Ovary (tissue), 9 donors: Measurements from ENCODE around the gene TMEM121. TPM values are rescaled to one million over a fixed set of nuclear protein-coding genes. Genes with fewer than 3 reads are reported as not detected.
"Not testable (repeated sequence)": the region's sequence is repeated elsewhere in the genome, so short reads cannot be mapped to it uniquely, and the experiment has no call there.

Source experiments
- DNase-seq, 5 donors: peaks; one replicate each; pipeline ENCODE4 v3.0.0-alpha.2; 2019 to 2020
- H3K27ac ChIP-seq, 2 donors: fragments of 200-600 bp; one replicate each; pipeline versions ENCODE4 v1.5.1 to v1.8.0; 2019 to 2022
- H3K27me3 ChIP-seq: fragments of 200-600 bp; one replicate; pipeline ENCODE4 v1.8.0; 2022
- H3K36me3 ChIP-seq: fragments of 200-600 bp; sonication (generic); one replicate; pipeline ENCODE4 v1.5.1; 2019
- H3K4me1 ChIP-seq: one replicate; pipeline ENCODE4 v1.8.1; 2013; ENCODE audit warnings: mild to moderate bottlenecking, moderate library complexity; ENCODE audit not compliant: insufficient read depth
- H3K4me3 ChIP-seq: fragments of 200-600 bp; sonication (generic); one replicate; pipeline ENCODE4 v1.5.1; 2017
- H3K9me3 ChIP-seq, 2 donors: fragments of 200-600 bp in 1 of 2; sonication (generic) in 1 of 2; one replicate each; pipeline versions ENCODE4 v1.5.1 to v1.8.1; 2013 to 2019; ENCODE audit warnings: mild to moderate bottlenecking in 1 of 2, moderate library complexity in 1 of 2
- EP300 ChIP-seq: sonication (generic); formaldehyde crosslinking; IDR thresholded peaks from one replicate; pipeline ENCODE4 v1.6.1; 2017; ENCODE audit warnings: antibody characterized with exemption
- POLR2A ChIP-seq: fragments of 450-650 bp; IDR thresholded peaks from one replicate; pipeline ENCODE4 v1.6.1; 2017; ENCODE audit warnings: antibody characterized with exemption, mild to moderate bottlenecking, moderate library complexity
- WGBS, 3 donors: extraction: QIAGEN DNeasy Blood & Tissue Kit in 1 of 3; methylation state at CpG; one replicate each; pipeline versions ENCODE4 v1.1.5 to v1.1.7; 2013 to 2017; 5-methylcytosine and 5-hydroxymethylcytosine counted together
- intact Hi-C, 4 donors: fragments of 100-400 bp; cut with DNase I; formaldehyde crosslinking; loops; one replicate each; pipeline versions ENCODE4 v1.11.0 to v1.15.1; 2022 to 2023
- polyA plus RNA-seq, 2 donors: library from polyadenylated mRNA; stranded (reverse); fragments of 200-250 nt in 1 of 2; fragments of 350-450 nt in 1 of 2; fragmentation: Illumina TruSeq in 1 of 2; extraction: RNeasy Lipid Tissue Mini Kit (QIAGEN cat#74804) in 1 of 2; gene quantifications; one replicate each; pipeline ENCODE4 v1.2.3, GENCODE V29; 2013 to 2014
- total RNA-seq, 7 donors: library from RNA; depleted of rRNA in 2 of 7; stranded (reverse); fragments of >200 nt in 2 of 7; fragmentation: NEBNext Ultra II Directional in 3 of 7; extraction: Animal tissue kit (Norgen Biotek cat#: 25700) in 3 of 7; gene quantifications; one replicate each; pipeline versions ENCODE4 v1.1.0 to v1.2.4, GENCODE V29; 2016 to 2023
- TF ChIP-seq, protein P1 (sequence below), 3 donors: fragments of 450-650 bp in 2 of 3; fragments of 200-600 bp in 1 of 3; IDR thresholded peaks; one replicate each; pipeline versions ENCODE4 v1.5.1 to v1.8.0; 2016 to 2022; ENCODE audit warnings: antibody characterized with exemption in 3 of 3, mild to moderate bottlenecking in 1 of 3
- donor health status: DM: no; HTN: no; CAD: no; lungs with moderate emphysema.
- donor health status: DM: no; HTN: no; CAD: no.
- donor health status: Bipolar disorder and iron deficiency.
- donor health status: DM: yes; HTN: yes; CAD: no.
- donor health status: DM: no; HTN: no; CAD: no.
- donor health status: DM: yes; HTN: yes; CAD: no.

Gene TMEM121
- total and polyA plus RNA-seq, 9 donors = 3.3 to 9.0 (median 4.1) TPM; not detected in 1

- TF ChIP-seq POLR2A (no peak), EP300 (no peak)
- TF ChIP-seq, protein P1, sequence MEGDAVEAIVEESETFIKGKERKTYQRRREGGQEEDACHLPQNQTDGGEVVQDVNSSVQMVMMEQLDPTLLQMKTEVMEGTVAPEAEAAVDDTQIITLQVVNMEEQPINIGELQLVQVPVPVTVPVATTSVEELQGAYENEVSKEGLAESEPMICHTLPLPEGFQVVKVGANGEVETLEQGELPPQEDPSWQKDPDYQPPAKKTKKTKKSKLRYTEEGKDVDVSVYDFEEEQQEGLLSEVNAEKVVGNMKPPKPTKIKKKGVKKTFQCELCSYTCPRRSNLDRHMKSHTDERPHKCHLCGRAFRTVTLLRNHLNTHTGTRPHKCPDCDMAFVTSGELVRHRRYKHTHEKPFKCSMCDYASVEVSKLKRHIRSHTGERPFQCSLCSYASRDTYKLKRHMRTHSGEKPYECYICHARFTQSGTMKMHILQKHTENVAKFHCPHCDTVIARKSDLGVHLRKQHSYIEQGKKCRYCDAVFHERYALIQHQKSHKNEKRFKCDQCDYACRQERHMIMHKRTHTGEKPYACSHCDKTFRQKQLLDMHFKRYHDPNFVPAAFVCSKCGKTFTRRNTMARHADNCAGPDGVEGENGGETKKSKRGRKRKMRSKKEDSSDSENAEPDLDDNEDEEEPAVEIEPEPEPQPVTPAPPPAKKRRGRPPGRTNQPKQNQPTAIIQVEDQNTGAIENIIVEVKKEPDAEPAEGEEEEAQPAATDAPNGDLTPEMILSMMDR (IDR thresholded peaks at IDR 0.05) = no peak
- Histone ChIP-seq H3K4me1 (no peaks in the 10 kb centered on the region), H3K4me3 (no peak overlapping the region), H3K36me3 (no peaks in the 10 kb centered on the region), H3K9me3 (no peaks in the 10 kb centered on the region), H3K27ac (no peak overlapping the region), H3K27me3 (no peaks in the 10 kb centered on the region)
- DNase-seq = no peak
- 88 to 89% (median 88%) methylated on average over 6 of the region's 6 CpGs for WGBS, 3 donors
- intact Hi-C loops = no loop called here
Observed at GRCh38 chr14:105554022-105554421, 27.6 kb downstream of the TMEM121 start.

- H3K36me3 ChIP-seq = no peaks in the 10 kb centered on the region
- H3K4me3 ChIP-seq = no peak overlapping the region
- no peak for DNase-seq
- H3K9me3 ChIP-seq = no peaks in the 10 kb centered on the region
- TF ChIP-seq POLR2A (no peak), EP300 (no peak)
- TF ChIP-seq, protein P1 (IDR thresholded peaks at IDR 0.05) = no peak
- H3K27ac ChIP-seq = no peak overlapping the region
- no peaks in the 10 kb centered on the region for H3K4me1 ChIP-seq
- 55 to 70% (median 56%) methylated on average over 5 of the region's 5 CpGs for whole genome bisulfite sequencing, 3 donors
- intact Hi-C loops = no loop called here
- no peaks in the 10 kb centered on the region for H3K27me3 ChIP-seq
Observed at GRCh38 chr14:105554523-105554922, 28.1 kb downstream of the TMEM121 start.

GRCh38 chr14:105557671-105558070 is 31.3 kb downstream of the TMEM121 start:
- WGBS, 3 donors = 75 to 76% (median 76%) methylated on average over 19 of the region's 19 CpGs
- H3K4me1 ChIP-seq, H3K9me3 ChIP-seq, H3K36me3 ChIP-seq, H3K27ac ChIP-seq, intact Hi-C loops, H3K4me3 ChIP-seq, DNase-seq, H3K27me3 ChIP-seq: not testable (repeated sequence)

DNA sequence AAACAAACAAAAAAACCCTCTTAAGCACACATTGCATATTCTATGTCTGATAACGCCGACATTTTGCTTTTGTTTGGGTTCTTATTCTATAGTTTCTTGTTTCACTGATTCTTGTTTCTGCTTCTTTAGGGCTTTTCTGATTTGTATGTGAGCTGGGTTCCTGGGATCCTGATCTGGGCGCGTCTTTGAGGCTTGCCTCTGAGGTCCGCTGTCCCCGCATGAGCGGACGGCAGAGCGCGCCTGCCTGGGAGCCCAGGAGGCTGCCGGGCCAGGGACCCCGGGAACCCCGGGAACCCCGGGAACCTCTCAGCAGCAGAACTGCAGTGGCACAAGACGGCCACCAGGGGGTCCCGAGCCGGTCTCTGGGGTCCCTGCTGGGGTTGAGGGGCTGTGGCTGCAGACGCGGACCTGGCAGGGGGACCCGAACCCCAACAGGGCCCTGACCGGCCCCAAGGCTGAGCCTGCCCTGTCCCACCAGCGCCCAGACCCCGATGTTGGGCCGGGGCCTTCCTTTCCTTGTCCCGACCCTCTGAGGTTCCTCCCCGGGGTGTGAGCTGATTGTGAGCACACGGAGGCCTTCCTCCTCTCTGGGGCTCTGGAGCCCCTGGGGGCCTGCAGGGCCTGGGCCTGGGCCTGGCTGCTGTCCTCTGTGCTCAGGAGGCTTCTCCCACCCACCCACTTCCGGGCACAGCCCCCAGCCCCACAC is 32.2 kb downstream of the TMEM121 start:
- H3K9me3 ChIP-seq, H3K4me3 ChIP-seq, DNase-seq, H3K27ac ChIP-seq, intact Hi-C loops, H3K27me3 ChIP-seq, H3K4me1 ChIP-seq, H3K36me3 ChIP-seq: not testable (repeated sequence)
- WGBS, 3 donors = 70 to 84% (median 83%) methylated on average over 14 to 21 of the region's 28 CpGs

DNA sequence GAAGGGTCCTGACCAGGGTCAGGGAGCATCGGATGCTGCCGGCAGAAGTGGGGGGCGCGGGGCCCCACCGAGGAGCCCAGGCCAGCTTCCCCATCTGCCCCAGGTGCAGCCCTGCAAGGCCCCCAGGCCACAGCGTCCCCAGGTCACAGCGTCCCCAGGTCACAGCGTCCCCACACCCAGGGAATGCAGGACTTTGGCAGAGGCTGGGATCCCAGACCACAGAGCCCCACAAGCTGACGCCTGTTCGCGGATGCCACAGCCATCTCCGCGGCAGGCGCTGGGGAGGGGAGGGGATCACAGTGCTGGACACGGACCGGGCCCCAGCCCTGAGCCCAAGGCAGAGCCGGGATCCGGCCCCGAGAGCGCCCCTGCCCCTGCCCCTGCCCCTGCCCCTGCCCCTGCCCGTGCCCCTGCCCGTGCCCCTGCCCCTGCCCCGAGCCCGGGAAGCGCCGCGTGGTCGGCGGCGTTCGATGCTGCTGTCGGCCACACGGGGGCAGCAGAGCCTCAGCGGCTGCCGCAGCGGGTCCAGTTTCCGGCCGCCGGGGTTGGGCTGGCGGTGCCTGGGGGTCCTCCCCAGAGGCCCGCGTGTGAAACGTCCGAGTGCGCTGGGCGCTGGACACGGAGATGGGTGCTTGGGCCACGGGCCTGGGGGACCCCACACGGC is 33.1 kb downstream of the TMEM121 start:
- intact Hi-C loops = loop anchor here in 1 of 4 donors (10.0 kb wide), 1 partner anchor 125 kb away; no protein-coding TSS in a partner anchor
- H3K9me3 ChIP-seq, H3K4me1 ChIP-seq, DNase-seq, H3K27ac ChIP-seq, H3K36me3 ChIP-seq, H3K27me3 ChIP-seq, H3K4me3 ChIP-seq: not testable (repeated sequence)
- WGBS, 3 donors = 12 to 43% (median 22%) methylated on average over 3 to 31 of the region's 49 CpGs

GRCh38 chr14:105560048-105560669 is 33.8 kb downstream of the TMEM121 start:
- 23 to 28% methylated on average over 7 to 8 of the region's 27 CpGs; no CpG with 5 or more reads in 1 of the 3 donors for WGBS, 3 donors
- not testable (repeated sequence) for H3K27me3 ChIP-seq
- intact Hi-C loops = loop anchor here in 1 of 4 donors (10.0 kb wide), 1 partner anchor 125 kb away; no protein-coding TSS in a partner anchor

DNA sequence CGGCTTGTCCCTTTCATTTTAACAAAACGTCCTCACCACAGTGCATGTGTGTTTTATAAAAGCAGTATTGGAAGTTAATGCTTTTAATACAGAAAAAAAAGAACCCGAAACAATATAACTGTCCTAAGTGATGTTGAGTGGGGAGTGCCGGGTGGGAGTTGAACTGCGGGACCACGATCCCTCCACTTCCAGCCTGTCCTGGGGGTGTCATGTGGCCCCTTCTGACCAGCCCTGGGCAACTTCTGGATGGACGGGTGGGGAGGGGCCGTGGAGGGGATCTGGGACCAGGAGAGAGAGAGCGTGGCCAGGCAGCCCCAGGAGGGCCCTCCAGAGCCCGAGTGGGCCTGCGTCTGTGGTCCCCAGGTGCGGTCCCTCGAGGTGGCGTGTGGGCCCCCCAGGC is 35.0 kb downstream of the TMEM121 start:
- intact Hi-C loops = loop anchor here in 1 of 4 donors (10.0 kb wide), 1 partner anchor 123 kb away; no protein-coding TSS in a partner anchor
- H3K4me1 ChIP-seq, H3K9me3 ChIP-seq, H3K27me3 ChIP-seq, H3K27ac ChIP-seq, H3K4me3 ChIP-seq, DNase-seq, H3K36me3 ChIP-seq: not testable (repeated sequence)
- 77 to 84% (median 82%) methylated on average over 8 to 9 of the region's 14 CpGs for WGBS, 3 donors

More at GRCh38 chr14:105560048-105560669, 33.8 kb downstream of the TMEM121 start:
- H3K27ac ChIP-seq, H3K4me3 ChIP-seq, H3K4me1 ChIP-seq, H3K36me3 ChIP-seq, DNase-seq, H3K9me3 ChIP-seq: not testable (repeated sequence)
